ENCODE results near the gene COBL.

DNA sequence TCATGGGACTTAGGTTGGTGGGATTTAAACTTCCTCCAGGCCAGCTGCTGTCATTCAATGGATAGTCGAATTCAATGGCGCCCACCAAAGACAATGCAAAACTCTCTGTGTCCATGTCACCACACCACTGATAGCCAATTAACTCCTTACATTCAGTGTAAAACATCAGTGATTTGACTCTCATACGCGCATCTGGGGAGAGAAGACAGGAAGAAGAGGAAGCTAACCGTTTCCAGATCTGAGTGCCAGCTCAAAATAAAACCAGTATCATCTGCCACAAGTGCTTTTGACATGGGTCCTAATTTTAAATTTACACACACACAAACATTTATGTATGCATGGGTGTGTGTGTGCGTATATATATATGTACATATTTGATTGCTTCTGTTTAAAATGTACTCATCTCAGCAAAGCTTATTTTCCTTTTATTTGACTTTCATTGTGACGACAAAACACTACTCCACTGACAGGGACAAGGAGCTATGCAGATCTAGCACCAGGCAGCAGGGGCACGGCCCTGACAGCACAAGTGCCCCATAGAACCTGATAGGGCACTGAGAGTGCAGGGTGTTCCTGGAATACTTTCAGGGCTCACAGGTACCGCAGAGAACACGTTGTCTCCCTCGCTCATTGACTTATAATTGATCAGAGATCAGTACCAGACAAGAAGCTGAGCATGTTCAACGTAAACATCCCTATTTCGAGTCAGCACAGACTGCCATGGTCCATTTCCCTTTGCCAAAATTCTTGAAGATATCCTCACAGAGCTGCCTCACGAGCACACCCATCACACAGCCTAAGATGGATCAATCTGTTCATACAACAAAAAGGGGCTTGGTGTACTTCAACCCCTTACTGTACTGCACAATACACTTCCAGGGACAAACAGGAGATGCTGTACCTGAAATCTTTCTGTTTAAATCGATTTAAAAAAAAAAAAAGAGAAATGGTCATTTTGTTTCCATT, 176.1 kb downstream of the COBL start:
- TF ChIP-seq, protein P1, sequence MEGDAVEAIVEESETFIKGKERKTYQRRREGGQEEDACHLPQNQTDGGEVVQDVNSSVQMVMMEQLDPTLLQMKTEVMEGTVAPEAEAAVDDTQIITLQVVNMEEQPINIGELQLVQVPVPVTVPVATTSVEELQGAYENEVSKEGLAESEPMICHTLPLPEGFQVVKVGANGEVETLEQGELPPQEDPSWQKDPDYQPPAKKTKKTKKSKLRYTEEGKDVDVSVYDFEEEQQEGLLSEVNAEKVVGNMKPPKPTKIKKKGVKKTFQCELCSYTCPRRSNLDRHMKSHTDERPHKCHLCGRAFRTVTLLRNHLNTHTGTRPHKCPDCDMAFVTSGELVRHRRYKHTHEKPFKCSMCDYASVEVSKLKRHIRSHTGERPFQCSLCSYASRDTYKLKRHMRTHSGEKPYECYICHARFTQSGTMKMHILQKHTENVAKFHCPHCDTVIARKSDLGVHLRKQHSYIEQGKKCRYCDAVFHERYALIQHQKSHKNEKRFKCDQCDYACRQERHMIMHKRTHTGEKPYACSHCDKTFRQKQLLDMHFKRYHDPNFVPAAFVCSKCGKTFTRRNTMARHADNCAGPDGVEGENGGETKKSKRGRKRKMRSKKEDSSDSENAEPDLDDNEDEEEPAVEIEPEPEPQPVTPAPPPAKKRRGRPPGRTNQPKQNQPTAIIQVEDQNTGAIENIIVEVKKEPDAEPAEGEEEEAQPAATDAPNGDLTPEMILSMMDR (IDR thresholded peaks at IDR 0.05): no peak
- TF ChIP-seq EZH2 (IDR thresholded peaks at IDR 0.05): no peak
